Keratinocyte (primary cell): ENCODE measurements around the gene KBTBD4.

Experiments
- CTCF ChIP-seq, 3 experiments: IDR thresholded peaks in 1 of 3; conservative IDR thresholded peaks in 1 of 3; optimal IDR thresholded peaks in 1 of 3; 2 replicates in 2 of 3; 3 replicates in 1 of 3; pipeline versions ENCODE3 to v1.5.1; 2011; ENCODE audit warnings: low read length in 3 of 3, mild to moderate bottlenecking in 3 of 3, moderate library complexity in 2 of 3, control low read depth in 1 of 3, inconsistent platforms in 1 of 3; ENCODE audit not compliant: insufficient read depth in 2 of 3; ENCODE audit errors: extremely low read depth in 1 of 3
- EZH2 ChIP-seq: IDR thresholded peaks from one replicate; pipeline ENCODE4 v1.6.1; 2012; ENCODE audit warnings: inconsistent platforms, mild to moderate bottlenecking, low read length, moderate library complexity

GRCh38 chr11:47534704-47535251 lies 44.0 kb downstream of the KBTBD4 start:
- TF ChIP-seq CTCF (optimal IDR thresholded peaks at IDR 0.05 in 1 of 3, IDR thresholded peaks at IDR 0.05 in 1 of 3, conservative IDR thresholded peaks at IDR 0.05 in 1 of 3; ENCODE audit: extremely low read depth in 1 of 3, insufficient read depth in 2 of 3, low read length in 3 of 3) (no peak), EZH2 (no peak)
